GM12864 (cell line): Measurements from ENCODE around the gene CEP72.
"Not testable (repeated sequence)": the region's sequence is repeated elsewhere in the genome, so short reads cannot be mapped to it uniquely, and the experiment has no call there.

Experiments
- DNase-seq: peaks from one replicate; pipeline ENCODE4 v3.0.0-alpha.2; 2011; ENCODE audit warnings: low read depth
- H3K4me3 ChIP-seq: 2 replicates; pipeline ENCODE4 v1.5.1; 2011; ENCODE audit warnings: mild to moderate bottlenecking, low read depth, low read length, control low read depth
- TF ChIP-seq, protein P1 (sequence below): IDR thresholded peaks from 2 replicates; pipeline ENCODE4 v1.5.1; 2011; ENCODE audit warnings: low read depth, mild to moderate bottlenecking, moderate library complexity, low read length, control low read depth, inconsistent platforms; ENCODE audit errors: missing control alignments

Gene CEP72

GRCh38 chr5:580436-580835 is 31.7 kb upstream of the CEP72 start:
- TF ChIP-seq, protein P1, sequence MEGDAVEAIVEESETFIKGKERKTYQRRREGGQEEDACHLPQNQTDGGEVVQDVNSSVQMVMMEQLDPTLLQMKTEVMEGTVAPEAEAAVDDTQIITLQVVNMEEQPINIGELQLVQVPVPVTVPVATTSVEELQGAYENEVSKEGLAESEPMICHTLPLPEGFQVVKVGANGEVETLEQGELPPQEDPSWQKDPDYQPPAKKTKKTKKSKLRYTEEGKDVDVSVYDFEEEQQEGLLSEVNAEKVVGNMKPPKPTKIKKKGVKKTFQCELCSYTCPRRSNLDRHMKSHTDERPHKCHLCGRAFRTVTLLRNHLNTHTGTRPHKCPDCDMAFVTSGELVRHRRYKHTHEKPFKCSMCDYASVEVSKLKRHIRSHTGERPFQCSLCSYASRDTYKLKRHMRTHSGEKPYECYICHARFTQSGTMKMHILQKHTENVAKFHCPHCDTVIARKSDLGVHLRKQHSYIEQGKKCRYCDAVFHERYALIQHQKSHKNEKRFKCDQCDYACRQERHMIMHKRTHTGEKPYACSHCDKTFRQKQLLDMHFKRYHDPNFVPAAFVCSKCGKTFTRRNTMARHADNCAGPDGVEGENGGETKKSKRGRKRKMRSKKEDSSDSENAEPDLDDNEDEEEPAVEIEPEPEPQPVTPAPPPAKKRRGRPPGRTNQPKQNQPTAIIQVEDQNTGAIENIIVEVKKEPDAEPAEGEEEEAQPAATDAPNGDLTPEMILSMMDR = no peak
- DNase-seq = no peak
- no peak overlapping the region for H3K4me3 ChIP-seq

DNA sequence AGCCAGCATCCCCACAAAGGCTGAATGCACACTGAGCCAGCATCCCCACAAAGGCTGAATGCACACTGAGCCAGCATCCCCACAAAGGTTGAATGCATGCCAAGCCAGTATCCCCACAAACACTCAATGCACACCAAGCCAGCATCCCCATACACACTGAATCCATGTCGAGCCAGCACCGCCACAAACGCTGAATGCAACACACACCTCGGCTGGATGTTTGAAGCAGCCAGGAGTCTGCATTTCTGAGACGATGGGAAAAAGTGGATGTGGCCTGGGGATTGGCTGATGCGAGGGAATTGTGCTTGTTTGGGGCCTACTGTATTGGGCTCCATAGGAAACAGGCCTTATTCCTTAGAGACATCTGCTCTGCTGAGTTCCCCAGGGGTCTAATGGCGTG is 30.9 kb upstream of the CEP72 start:
- DNase-seq = no peak
- H3K4me3 ChIP-seq = no peak overlapping the region
- TF ChIP-seq, protein P1 = no peak

- DNase-seq = no peak
- TF ChIP-seq, protein P1 = no peak
These were observed 30.2 kb upstream of the CEP72 start for GRCh38 chr5:581941-582340.

GRCh38 chr5:582445-582844 is 29.7 kb upstream of the CEP72 start:
- not testable (repeated sequence) for DNase-seq, H3K4me3 ChIP-seq

More at GRCh38 chr5:581941-582340, 30.2 kb upstream of the CEP72 start:
- no peak overlapping the region for H3K4me3 ChIP-seq

DNA sequence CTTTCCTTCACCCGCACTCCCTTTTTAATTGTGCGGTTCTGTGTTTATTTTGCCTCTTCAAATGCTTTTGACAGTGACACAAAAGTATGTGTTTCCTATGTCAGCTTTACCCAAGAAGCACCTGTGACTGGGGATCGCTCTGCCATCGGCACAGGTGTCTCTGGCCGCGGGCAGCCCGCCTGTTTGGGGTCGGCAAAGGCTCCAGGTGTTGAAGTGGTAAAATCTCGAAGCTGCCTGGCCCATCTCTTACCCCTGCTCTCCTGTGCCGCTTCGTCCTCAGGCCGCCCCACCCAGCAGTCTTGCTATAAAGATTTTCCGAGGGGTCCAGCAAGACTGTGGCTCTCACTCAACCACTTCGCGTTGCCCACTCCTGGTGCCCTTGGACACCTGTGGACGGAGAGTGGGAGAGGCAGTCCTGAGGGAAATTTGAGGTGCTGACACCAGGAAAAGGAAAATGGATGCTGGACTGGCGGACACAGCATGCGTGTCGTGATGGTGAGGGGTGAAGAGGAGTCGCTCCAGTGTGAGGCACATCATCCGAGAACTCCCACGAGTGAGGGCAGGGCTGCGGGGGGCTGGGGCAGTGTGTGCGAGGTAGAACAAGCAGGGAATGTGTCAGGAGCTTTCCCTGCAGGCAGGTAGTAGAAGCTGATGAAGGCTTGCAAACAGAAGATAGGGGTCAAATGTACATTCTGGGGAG is 29.1 kb upstream of the CEP72 start:
- TF ChIP-seq, protein P1 = no peak
- no peak overlapping the region for H3K4me3 ChIP-seq
- no peak for DNase-seq

- no peak for DNase-seq
- TF ChIP-seq, protein P1 = no peak
- no peak overlapping the region for H3K4me3 ChIP-seq
These were observed 28.5 kb upstream of the CEP72 start for GRCh38 chr5:583645-584044.

- H3K4me3 ChIP-seq = no peak overlapping the region
- no peak for DNase-seq
- TF ChIP-seq, protein P1 = no peak
These were observed 27.9 kb upstream of the CEP72 start for GRCh38 chr5:584216-584615.
